GM10266 (cell line): ENCODE measurements around the gene TNFRSF14.

ENCODE experiments used
- DNase-seq: peaks from one replicate; pipeline ENCODE4 v3.0.0; 2012; ENCODE audit errors: extremely low spot score
- CTCF ChIP-seq: IDR thresholded peaks from 2 replicates; pipeline ENCODE4 v1.5.1; 2012; ENCODE audit warnings: mild to moderate bottlenecking, low read depth; ENCODE audit not compliant: control insufficient read depth, insufficient read depth; ENCODE audit errors: missing control alignments

Gene TNFRSF14

GRCh38 chr1:2611621-2612437, 55.7 kb downstream of the TNFRSF14 start:
- no peak for DNase-seq
- no peak for TF ChIP-seq CTCF

GRCh38 chr1:2612591-2613365, 56.6 kb downstream of the TNFRSF14 start:
- no peak for TF ChIP-seq CTCF
- no peak for DNase-seq
